Measurements from ENCODE around the gene AP2S1.

GRCh38 chr19:46850228-46851203 lies at the start of gene AP2S1:
- TF ChIP-seq TAF1 (IDR thresholded peaks at IDR 0.05; ENCODE audit: borderline replicate concordance, insufficient read depth, low read length) (peak; percentile 65; the same call in 1 of the 2 replicates), POLR2AphosphoS5 (IDR thresholded peaks at IDR 0.05; ENCODE audit: low read depth, low read length) (peak; percentile 76), REST (IDR thresholded peaks at IDR 0.05; ENCODE audit: insufficient read depth in 1 of 2, low read depth in 2 of 2, low read length in 2 of 2) (0 out of 4 replicates have a peak, but pooled peaks of 1 of the 2 experiments have one; percentile 28), SIN3A (IDR thresholded peaks at IDR 0.05; ENCODE audit: borderline replicate concordance, insufficient read depth, low read length) (0 out of 2 replicates have a peak, but pooled peaks have one; percentile 62), FOXP2 (optimal IDR thresholded peaks at IDR 0.05; ENCODE audit: borderline replicate concordance, extremely low read depth, extremely low read length, insufficient read depth) (peak; percentile 63)

All from PFSK-1 (cell line).